Caco-2 (cell line): ENCODE data around the gene VWA3B. TPM values are rescaled to one million over a fixed set of nuclear protein-coding genes. Genes with fewer than 3 reads are reported as not detected.

Experiments
- BruUV-seq: library from RNA; stranded (reverse); fragments of 400-500 nt; replicated peaks from 2 replicates; lab custom pipeline; 2021; lab: Mats Ljungman, UMichigan
- CTCF ChIA-PET: fragments of 300-600 bp; sonication (Branson Sonifier 250); formaldehyde crosslinking; loops from one replicate; lab custom pipeline; 2022; ENCODE audit warnings: antibody characterized with exemption; lab: Charles Lee
- POLR2A ChIA-PET: fragments of 300-600 bp; sonication (Branson Sonifier 250); formaldehyde crosslinking; loops from one replicate; lab custom pipeline; 2022; ENCODE audit warnings: antibody characterized with exemption; lab: Charles Lee
- DNase-seq, 2 experiments: peaks; one replicate each; pipeline versions ENCODE4 v3.0.0 to v3.0.0-alpha.2; 2020 to 2022
- H3K27me3 ChIP-seq: replicated peaks from 2 replicates; pipeline ENCODE4 v1.6.0; 2011; ENCODE audit warnings: low read length; ENCODE audit not compliant: control insufficient read depth, insufficient read depth
- H3K36me3 ChIP-seq: 2 replicates; pipeline ENCODE4 v1.5.1; 2011; ENCODE audit warnings: low read length; ENCODE audit not compliant: control insufficient read depth, insufficient read depth
- H3K4me1 ChIP-seq: fragments of 250-450 bp; sonication (Bioruptor Pico); 2 replicates; pipeline ENCODE4 v1.5.1; 2020; ENCODE audit warnings: mild to moderate bottlenecking
- H3K4me3 ChIP-seq: 2 replicates; pipeline ENCODE4 v1.5.1; 2011; ENCODE audit warnings: low read depth, mild to moderate bottlenecking, control low read depth, low read length
- H3K9me3 ChIP-seq: fragments of 250-450 bp; sonication (Bioruptor Pico); 2 replicates; pipeline ENCODE4 v1.5.1; 2020; ENCODE audit warnings: mild to moderate bottlenecking, moderate library complexity
- H3K27ac Mint-ChIP-seq: one replicate; pipeline ENCODE4 v1.8.0; 2022; ENCODE audit warnings: mixed read lengths; ENCODE audit not compliant: unreplicated experiment
- H3K27me3 Mint-ChIP-seq: one replicate; pipeline ENCODE4 v1.8.0; 2022; ENCODE audit warnings: mixed read lengths; ENCODE audit not compliant: insufficient read depth, unreplicated experiment
- H3K36me3 Mint-ChIP-seq: one replicate; pipeline ENCODE4 v1.8.0; 2022; ENCODE audit warnings: mild to moderate bottlenecking, mixed read lengths; ENCODE audit not compliant: insufficient read depth, unreplicated experiment
- H3K4me1 Mint-ChIP-seq: one replicate; pipeline ENCODE4 v1.8.0; 2022; ENCODE audit warnings: low read depth, mixed read lengths; ENCODE audit not compliant: unreplicated experiment
- H3K4me3 Mint-ChIP-seq: one replicate; pipeline ENCODE4 v1.8.0; 2022; ENCODE audit warnings: mild to moderate bottlenecking, moderate library complexity, mixed read lengths; ENCODE audit not compliant: unreplicated experiment
- H3K9me3 Mint-ChIP-seq: one replicate; pipeline ENCODE4 v1.8.0; 2022; ENCODE audit warnings: mixed read lengths; ENCODE audit not compliant: unreplicated experiment
- CTCF ChIP-seq, 2 experiments: fragments of 200-600 bp in 1 of 2; IDR thresholded peaks; 1 replicate in 1 of 2; 2 replicates in 1 of 2; pipeline versions ENCODE4 v1.5.1 to v1.8.0; 2011 to 2022; ENCODE audit warnings: antibody characterized with exemption in 1 of 2, control low read depth in 1 of 2, inconsistent platforms in 1 of 2, low read depth in 1 of 2, low read length in 1 of 2, mild to moderate bottlenecking in 1 of 2, moderate library complexity in 1 of 2; ENCODE audit not compliant: insufficient read depth in 1 of 2, severe bottlenecking in 1 of 2, unreplicated experiment in 1 of 2
- intact Hi-C: fragments of 100-400 bp; cut with micrococcal nuclease; formaldehyde crosslinking; loops from one replicate; pipeline ENCODE4 v1.10.0; 2022; ENCODE audit not compliant: unreplicated experiment
- total RNA-seq: library from RNA; stranded (reverse); gene quantifications from 2 replicates; pipeline ENCODE4 v1.2.3, GENCODE V29; 2022

The VWA3B gene
- total RNA-seq, 1 experiment from 2014 or later = not detected

DNA sequence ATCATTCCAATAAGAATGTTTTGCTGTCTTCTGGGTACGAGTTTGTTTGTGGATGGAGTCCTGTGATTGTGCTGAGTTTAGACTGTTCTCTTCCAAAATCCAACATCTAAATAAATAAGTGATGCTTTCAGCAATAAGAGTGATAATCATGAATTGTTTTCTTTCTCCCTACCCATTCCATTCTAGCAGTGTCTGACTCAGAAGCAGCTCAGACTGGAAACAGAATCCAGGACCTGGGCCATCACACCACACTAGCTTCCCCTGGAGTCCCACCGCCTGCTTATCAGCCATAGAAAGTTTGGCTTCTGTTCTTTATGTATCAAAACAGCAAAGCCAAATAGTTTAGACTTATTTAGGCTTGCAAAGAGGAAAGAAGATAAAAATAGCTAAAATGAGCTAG, 182.9 kb downstream of the VWA3B start:
- H3K4me1 ChIP-seq = no peaks in the 10 kb centered on the region
- Mint-ChIP-seq H3K27me3 (peaks cover 3% of the 10 kb centered on the region), H3K36me3 (no peaks in the 10 kb centered on the region), H3K4me1 (no peaks in the 10 kb centered on the region), H3K4me3 (no peak overlapping the region), H3K9me3 (no peaks in the 10 kb centered on the region), H3K27ac (no peak overlapping the region)
- CTCF ChIA-PET = interaction anchor here (1.0 to 1.5 kb wide), 3 partner anchors 29 to 529 kb away, joined by 3 to 6 read pairs (median 5); no protein-coding TSS in a partner anchor
- POLR2A ChIA-PET = no interaction called here
- intact Hi-C loops = loop anchor here (2.0 kb wide), 1 partner anchor 533 kb away; no protein-coding TSS in a partner anchor
- DNase-seq = no peak
- no peak overlapping the region for H3K4me3 ChIP-seq
- H3K27me3 ChIP-seq = no peaks in the 10 kb centered on the region
- TF ChIP-seq CTCF (IDR thresholded peaks at IDR 0.05; ENCODE audit: insufficient read depth in 1 of 2, low read depth in 1 of 2, low read length in 1 of 2, severe bottlenecking in 1 of 2, unreplicated experiment in 1 of 2) = no peak
- H3K9me3 ChIP-seq = no peaks in the 10 kb centered on the region
- BruUV-seq = no TSS peak
- no peaks in the 10 kb centered on the region for H3K36me3 ChIP-seq

DNA sequence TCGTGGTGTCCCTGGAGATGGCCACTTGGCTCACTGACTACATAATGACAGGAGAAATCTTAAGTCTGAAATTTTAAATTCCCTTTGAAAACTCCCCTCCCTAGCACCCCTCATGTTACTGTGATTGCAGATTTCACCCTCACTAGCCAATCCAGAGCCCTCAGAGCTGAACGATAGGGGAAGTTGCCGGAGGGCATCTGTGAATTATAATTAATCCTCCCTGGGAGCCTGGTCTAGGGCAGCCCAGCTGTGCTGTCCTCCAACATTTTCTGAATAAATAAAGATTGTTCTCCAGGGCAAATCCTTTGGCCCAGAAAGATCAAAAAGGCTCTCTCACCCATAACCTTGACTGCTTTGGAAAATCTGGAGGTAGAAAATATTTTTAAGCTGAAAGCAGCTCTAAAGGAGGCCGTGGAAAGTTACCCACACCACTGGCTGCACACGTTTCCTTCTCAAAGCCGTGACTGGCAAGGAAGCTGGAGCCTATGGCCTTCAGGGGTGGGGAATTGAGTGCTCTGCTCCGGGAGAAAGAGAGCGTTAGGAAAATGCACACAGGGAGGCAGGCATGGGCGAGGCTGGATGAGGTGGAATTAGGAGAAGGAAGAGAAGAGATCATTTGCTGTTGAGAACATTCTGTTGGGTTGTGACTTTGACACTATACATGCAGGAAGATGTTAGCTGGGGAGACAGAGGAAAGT, 190.3 kb downstream of the VWA3B start:
- no peak overlapping the region for H3K27ac Mint-ChIP-seq
- TF ChIP-seq CTCF (IDR thresholded peaks at IDR 0.05; ENCODE audit: insufficient read depth in 1 of 2, low read depth in 1 of 2, low read length in 1 of 2, severe bottlenecking in 1 of 2, unreplicated experiment in 1 of 2) = no peak
- Histone ChIP-seq H3K4me1 (peaks cover 15% of the 10 kb centered on the region; the same call in 1 of the 2 replicates), H3K36me3 (no peaks in the 10 kb centered on the region), H3K9me3 (no peaks in the 10 kb centered on the region), H3K4me3 (no peak overlapping the region), H3K27me3 (no peaks in the 10 kb centered on the region)
- H3K9me3 Mint-ChIP-seq = no peaks in the 10 kb centered on the region
- CTCF ChIA-PET = no interaction called here
- H3K4me3 Mint-ChIP-seq = no peak overlapping the region
- BruUV-seq = no TSS peak
- POLR2A ChIA-PET = no interaction called here
- H3K27me3 Mint-ChIP-seq = peaks cover 3% of the 10 kb centered on the region
- H3K36me3 Mint-ChIP-seq = no peaks in the 10 kb centered on the region
- peaks cover 10% of the 10 kb centered on the region for H3K4me1 Mint-ChIP-seq
- intact Hi-C loops = no loop called here
- DNase-seq = no peak

DNA sequence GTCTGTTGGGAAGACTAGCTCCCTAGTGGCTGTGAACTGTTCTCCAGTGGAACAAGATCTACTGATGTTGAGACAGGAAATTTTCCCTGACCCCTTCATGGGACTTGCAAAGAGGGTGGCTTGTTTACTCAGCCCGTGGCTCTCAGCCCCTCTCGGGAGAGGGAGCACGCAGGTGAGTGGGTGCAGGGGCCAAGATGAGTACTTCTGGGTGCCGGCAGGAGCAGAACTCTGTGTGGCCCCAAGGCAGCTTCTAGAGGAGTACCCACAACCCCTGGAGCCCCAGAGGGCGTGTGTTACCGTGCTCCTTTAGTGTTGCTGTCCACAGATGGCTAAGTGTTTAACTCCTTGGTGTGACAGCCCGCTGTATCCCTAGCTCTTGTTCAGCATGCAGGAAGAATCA, 191.1 kb downstream of the VWA3B start:
- no peaks in the 10 kb centered on the region for H3K27me3 ChIP-seq
- Mint-ChIP-seq H3K9me3 (no peaks in the 10 kb centered on the region), H3K4me1 (peaks cover 10% of the 10 kb centered on the region), H3K27me3 (peaks cover 3% of the 10 kb centered on the region), H3K4me3 (no peak overlapping the region), H3K27ac (no peak overlapping the region), H3K36me3 (no peaks in the 10 kb centered on the region)
- peaks cover 15% of the 10 kb centered on the region; the same call in 1 of the 2 replicates for H3K4me1 ChIP-seq
- no peak for DNase-seq
- POLR2A ChIA-PET = no interaction called here
- no peaks in the 10 kb centered on the region for H3K36me3 ChIP-seq
- intact Hi-C loops = no loop called here
- BruUV-seq = no TSS peak
- CTCF ChIA-PET = no interaction called here
- no peak for TF ChIP-seq CTCF (IDR thresholded peaks at IDR 0.05; ENCODE audit: insufficient read depth in 1 of 2, low read depth in 1 of 2, low read length in 1 of 2, severe bottlenecking in 1 of 2, unreplicated experiment in 1 of 2)
- H3K4me3 ChIP-seq = no peak overlapping the region
- H3K9me3 ChIP-seq = no peaks in the 10 kb centered on the region
